ENCODE measurements around the gene NRG3.

DNA sequence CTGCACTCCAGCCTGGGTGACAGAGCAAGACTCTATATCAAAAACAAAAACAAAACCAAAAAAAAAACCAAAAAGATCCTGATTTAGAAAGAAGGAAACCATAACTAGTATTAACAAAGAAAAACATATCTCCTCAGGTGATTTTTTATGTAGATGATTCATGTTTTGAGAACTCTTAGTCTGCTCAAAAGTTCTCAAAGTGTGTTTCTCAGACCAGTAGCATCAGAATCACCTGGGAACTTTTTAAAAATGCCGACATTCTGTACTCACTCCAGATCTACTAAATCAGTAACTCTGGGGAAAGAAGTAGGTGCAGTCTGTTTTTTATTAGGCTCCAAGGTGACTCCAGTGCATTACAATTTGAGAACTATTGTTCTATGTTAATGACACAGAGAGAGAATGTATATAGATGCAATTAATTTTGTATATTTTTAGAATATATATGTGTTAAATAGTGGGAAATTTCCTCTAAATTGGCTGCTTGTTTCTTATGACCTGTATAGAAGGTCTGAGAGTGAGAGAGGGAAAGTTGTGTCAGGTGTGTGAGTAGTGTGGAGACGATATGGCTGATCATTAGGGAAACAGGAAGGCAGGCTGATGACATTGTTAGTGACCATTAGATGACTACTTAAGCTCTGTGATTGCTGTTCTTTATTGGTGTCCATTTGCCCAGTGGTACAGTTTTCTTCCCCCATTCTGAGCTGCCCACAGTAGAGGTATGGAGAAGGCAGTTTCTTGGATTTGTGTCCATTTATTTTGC is 1075.0 kb downstream of the NRG3 start:
- TF ChIP-seq, protein P1, sequence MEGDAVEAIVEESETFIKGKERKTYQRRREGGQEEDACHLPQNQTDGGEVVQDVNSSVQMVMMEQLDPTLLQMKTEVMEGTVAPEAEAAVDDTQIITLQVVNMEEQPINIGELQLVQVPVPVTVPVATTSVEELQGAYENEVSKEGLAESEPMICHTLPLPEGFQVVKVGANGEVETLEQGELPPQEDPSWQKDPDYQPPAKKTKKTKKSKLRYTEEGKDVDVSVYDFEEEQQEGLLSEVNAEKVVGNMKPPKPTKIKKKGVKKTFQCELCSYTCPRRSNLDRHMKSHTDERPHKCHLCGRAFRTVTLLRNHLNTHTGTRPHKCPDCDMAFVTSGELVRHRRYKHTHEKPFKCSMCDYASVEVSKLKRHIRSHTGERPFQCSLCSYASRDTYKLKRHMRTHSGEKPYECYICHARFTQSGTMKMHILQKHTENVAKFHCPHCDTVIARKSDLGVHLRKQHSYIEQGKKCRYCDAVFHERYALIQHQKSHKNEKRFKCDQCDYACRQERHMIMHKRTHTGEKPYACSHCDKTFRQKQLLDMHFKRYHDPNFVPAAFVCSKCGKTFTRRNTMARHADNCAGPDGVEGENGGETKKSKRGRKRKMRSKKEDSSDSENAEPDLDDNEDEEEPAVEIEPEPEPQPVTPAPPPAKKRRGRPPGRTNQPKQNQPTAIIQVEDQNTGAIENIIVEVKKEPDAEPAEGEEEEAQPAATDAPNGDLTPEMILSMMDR (IDR thresholded peaks at IDR 0.05), result no peak
- TF ChIP-seq POLR2A (IDR thresholded peaks at IDR 0.05), result no peak
- no peak for TF ChIP-seq POLR2AphosphoS5 (IDR thresholded peaks at IDR 0.05)

All from prostate gland (tissue), 2 donors.